ENCODE data around the gene SENP2. TPM values are rescaled to one million over a fixed set of nuclear protein-coding genes. Genes with fewer than 3 reads are reported as not detected.

The SENP2 gene
- total and polyA plus RNA-seq, 2 experiments from 2014 or later, result 29.2 to 80.3 TPM

GRCh38 chr3:185680231-185680630 lies 94.1 kb downstream of the SENP2 start (continued):
- no peak for TF ChIP-seq ETS1 (IDR thresholded peaks at IDR 0.05)
- TF ChIP-seq EZH2phosphoT487 (IDR thresholded peaks at IDR 0.05; ENCODE audit: unreplicated experiment), result no peak

Small RNA genes lying within 50 kb of the gene (small RNA-seq; reads per million reads assigned to genes)
- not detected for gene AC133473.1 (ENCODE audit: low replicate concordance)

Other genes with a start within 250 kb of the SENP2 start
- 10.7 and 18.9 TPM in 2 replicates for gene MAP3K13, start 223.2 kb upstream of the SENP2 start, total RNA-seq (2014; rRNA removed; shearing (Covaris generic))
- 128 and 129 TPM in 2 replicates for gene MAP3K13, start 223.2 kb upstream of the SENP2 start, polyA plus RNA-seq (2016; fragmentation: Nextera tagmentation; extraction: Ambion mirVana)
- 12.4 and 13.7 TPM in 2 replicates for gene TMEM41A, start 87.3 kb upstream of the SENP2 start, total RNA-seq (2014; rRNA removed; shearing (Covaris generic))
- gene TMEM41A, start 87.3 kb upstream of the SENP2 start, polyA plus RNA-seq (2016; fragmentation: Nextera tagmentation; extraction: Ambion mirVana), result 15.9 and 16.1 TPM in 2 replicates
- 0.03 and 0.16 TPM in 2 replicates for gene LIPH, start 33.7 kb upstream of the SENP2 start, total RNA-seq (2014; rRNA removed; shearing (Covaris generic))
- gene LIPH, start 33.7 kb upstream of the SENP2 start, polyA plus RNA-seq (2016; fragmentation: Nextera tagmentation; extraction: Ambion mirVana), result 0.16 and 0.31 TPM in 2 replicates
- gene IGF2BP2, start 238.7 kb downstream of the SENP2 start, total RNA-seq (2014; rRNA removed; shearing (Covaris generic)), result 84.5 and 87.4 TPM in 2 replicates
- gene IGF2BP2, start 238.7 kb downstream of the SENP2 start, polyA plus RNA-seq (2016; fragmentation: Nextera tagmentation; extraction: Ambion mirVana), result 79.6 and 82.9 TPM in 2 replicates

Measured in GM23338 (cell line).